Glomerular visceral epithelial cell (primary cell): ENCODE data around the gene TMEM125.

Experiments
- DNase-seq: peaks from one replicate; pipeline ENCODE4 v3.0.0-alpha.2; 2016; ENCODE audit errors: extremely low spot score

Gene TMEM125

DNA sequence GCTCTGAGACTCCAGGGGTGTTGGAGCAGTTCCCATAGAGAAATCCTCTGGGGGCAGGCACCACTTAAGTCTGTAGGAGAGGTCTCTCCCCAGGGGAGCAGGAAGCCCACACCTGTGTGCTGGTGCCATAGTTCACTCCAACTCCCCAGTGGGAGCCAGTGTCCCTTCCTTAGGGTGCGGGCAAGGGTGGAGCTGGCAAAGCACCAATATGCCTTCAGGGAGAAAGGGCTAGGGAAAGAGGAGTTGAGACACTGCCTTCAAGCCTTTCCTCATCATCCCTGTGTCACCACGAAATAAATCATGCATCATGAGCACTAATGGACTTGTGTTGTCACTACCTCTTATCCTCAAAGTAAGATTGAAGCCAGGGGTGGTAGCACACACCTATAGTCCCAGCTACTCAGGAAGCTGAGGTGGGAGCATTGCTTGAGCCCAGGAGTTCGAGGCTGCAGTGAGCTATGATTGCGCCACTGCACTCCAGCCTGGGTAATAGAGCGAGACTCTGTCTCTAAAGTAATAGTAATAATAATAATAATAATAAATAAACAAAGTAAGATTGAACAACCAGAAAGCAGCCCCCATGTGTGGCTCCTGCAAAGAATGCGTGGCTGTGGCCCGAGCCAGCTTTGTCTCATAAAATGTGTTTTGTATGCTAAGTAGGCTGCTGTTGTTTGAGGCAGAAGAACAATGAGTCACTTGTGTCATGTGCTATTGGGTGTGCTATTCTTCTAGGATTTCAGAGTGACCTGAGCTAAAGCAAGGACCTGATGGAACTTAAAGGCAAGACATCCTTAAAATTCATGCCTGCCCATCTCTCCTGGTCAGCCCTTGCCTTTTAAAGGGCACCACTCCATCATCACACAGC, 24.3 kb downstream of the TMEM125 start:
- no peak for DNase-seq

- no peak for DNase-seq
These were observed 25.0 kb downstream of the TMEM125 start for GRCh38 chr1:43294761-43295160.

DNA sequence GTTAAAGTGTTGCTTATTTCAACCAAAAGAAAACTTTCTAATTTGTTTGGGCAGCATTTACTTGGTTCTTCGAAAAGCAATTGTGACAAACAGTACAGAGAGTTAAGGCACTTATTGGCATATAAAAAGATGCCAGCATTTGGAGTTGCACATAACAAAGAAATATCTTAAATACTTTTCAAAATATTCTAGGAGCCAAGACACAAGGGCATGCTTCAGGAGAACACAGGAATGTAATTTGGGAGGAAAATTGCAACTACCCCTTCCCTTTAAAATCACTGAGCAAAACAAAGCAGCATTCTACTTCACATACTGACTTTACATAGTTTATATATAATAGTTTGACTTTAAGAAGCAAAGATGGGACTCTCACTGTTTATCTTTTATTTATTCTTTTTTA, 26.4 kb downstream of the TMEM125 start:
- DNase-seq, result no peak

- no peak for DNase-seq
These were observed 28.3 kb downstream of the TMEM125 start for GRCh38 chr1:43298055-43298454.

DNA sequence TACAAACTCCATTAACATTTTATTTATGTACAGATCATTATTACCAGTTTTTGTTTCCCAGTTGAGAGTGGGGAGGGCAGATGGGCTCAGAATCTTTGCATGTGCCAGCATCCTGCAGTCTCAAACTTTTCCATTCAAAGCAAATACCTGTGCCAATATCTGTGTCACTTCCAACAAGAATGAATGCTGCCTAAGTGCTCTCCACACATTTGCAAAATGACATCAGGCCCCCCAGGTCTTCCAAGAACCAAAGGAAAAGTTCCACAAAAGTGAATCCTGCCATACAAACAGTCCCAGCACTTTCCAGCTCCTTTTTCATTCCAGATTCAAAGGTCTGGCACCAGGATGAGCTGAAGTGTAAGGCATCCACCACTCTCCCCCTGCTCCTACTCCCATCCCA, 29.3 kb downstream of the TMEM125 start:
- DNase-seq, result no peak

GRCh38 chr1:43300378-43301094, 30.8 kb downstream of the TMEM125 start, which contains the start of gene TIE1:
Gene TIE1, plus strand, starts transcription at chr1:43300982. Its CDS starts 90 bp downstream, at chr1:43301072.
- DNase-seq, result no peak

DNA sequence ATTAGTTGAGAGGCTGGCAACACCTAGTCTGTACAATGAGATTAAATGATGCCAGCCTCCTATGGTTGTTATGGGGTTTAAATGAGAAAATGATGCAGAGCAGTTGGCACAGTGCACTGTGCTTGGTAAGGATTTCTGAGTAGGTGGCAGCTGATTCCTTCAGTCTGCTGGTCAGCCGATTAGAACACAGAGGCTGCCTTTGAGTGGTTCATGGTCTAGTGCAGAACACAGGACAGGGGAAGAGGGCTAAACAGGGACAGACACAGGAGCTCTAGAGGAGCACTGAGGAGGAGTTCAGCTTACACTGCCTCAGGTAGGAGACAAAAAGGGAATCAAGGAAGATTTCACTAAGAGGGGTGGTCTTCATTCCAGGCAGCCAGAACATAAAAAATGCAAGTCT, 32.4 kb downstream of the TMEM125 start:
- DNase-seq, result no peak

DNA sequence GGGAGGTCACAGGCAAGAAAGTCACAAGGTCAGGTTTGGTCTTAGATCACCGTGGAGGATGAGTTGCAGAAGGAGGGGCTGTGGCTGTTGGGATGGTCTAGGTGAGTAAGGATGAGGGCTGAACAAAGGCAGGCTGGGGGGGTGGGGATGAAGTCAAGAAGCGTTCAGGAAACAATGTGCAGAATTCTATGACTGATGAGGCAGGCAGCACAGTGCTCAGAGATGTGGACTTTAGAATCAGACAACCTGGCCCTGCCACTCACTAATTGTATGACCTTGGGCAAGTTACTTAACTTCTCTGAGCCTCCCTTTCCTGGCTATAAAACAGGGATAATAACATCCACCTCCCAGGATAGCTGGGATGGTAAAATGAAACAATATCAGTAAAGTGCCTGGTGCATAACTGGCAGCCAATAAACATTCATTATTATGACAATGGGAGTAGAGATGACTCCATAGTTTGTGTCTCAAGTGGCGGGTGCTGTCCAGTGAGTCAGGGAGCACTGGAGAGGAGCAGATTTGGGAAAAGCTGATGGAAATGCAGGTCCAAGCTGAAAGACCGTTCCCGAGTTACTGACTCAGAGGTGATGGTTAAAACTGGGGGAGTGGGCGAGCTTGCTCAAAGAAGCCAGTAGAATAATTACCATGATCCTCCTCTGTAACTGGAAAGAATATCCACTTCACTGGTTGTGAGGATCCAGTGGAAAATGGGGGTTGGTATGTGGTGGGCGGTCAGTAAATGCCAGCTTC, 33.1 kb downstream of the TMEM125 start:
- no peak for DNase-seq

GRCh38 chr1:43303471-43304313, 33.9 kb downstream of the TMEM125 start:
- DNase-seq, result no peak

DNA sequence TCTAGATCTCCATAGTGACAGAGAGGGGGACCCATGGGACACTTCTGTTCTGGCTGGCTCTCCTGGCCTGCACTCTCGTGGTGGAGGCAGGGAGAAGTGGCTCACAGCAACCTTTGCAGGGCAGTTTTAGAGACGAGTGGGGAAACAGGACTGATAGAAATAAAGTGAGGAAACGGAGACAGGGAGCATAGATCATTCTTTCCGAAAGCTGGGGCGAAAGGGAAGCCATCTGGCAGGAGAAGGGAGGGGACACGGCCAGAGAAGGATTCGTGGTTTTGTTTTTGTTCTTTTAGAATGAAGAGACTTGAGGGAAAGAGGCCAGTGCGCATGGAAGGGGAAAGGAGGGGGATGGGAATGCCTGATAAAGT, 34.5 kb downstream of the TMEM125 start:
- DNase-seq, result no peak

DNA sequence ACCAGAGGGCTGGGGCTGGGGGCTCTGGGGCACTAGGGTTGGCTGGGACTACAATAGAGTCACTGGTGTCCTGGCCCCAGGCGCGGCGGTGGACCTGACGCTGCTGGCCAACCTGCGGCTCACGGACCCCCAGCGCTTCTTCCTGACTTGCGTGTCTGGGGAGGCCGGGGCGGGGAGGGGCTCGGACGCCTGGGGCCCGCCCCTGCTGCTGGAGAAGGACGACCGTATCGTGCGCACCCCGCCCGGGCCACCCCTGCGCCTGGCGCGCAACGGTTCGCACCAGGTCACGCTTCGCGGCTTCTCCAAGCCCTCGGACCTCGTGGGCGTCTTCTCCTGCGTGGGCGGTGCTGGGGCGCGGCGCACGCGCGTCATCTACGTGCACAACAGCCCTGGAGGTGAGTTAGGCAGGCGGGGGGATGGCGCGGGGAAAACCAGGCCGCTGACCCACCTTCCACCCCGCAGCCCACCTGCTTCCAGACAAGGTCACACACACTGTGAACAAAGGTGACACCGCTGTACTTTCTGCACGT, 35.1 kb downstream of the TMEM125 start:
- no peak for DNase-seq

DNA sequence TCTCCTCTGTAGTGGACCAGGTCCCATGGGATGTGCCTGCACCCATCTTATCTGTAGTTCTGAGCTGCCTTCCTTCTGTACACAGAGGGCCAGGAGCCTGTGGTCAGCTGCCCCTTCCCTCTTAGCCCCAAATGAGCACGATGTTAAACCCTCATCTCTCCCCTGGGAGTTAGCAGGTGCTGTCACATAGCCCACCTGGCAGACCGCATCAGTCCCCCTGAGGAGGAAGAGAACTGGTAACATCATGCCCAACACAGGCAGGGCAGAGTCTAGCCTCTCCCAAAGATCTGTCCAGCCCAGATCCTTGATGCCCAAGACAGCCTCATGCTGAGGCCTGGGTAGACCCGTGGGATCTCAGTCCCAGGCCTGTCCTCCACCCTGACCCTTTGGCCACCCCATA, 35.7 kb downstream of the TMEM125 start:
- no peak for DNase-seq

DNA sequence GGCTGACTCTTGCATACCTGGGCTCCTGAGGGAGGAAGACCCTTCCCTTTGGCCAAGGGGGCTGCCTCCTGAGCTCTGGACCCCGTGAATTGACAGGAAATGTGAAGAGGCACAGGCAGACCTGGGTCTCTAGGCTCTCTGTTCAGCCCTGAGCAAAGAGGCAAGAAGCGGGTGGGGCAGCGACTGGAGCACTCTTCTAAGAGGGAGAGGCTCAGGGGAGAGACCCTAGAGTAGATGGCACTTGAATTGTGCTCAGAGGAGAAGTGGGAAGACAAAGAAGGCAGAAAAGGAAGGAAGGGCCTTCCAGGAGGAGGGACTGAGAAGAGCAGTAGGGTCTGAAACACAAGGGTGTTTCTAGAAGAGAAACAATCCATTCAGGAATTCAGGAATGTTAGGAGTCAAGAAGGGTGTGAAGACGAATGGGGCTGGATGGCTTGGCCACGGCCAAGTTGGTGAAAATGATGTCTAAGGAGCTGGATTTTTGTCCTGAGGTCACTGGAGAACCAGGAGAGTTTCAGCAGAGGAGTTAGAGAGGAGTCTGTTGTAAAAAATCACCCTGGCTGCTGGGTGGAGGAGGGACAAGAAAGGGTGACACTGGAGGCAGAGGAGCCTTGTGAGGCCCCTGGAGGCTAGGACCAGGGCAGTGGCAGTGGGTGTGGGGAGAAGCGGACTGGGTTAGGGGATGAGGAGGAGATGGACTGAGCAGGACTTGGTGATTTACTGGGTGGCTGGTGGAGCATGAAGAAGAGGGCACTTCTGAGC, 36.3 kb downstream of the TMEM125 start:
- DNase-seq, result no peak

DNA sequence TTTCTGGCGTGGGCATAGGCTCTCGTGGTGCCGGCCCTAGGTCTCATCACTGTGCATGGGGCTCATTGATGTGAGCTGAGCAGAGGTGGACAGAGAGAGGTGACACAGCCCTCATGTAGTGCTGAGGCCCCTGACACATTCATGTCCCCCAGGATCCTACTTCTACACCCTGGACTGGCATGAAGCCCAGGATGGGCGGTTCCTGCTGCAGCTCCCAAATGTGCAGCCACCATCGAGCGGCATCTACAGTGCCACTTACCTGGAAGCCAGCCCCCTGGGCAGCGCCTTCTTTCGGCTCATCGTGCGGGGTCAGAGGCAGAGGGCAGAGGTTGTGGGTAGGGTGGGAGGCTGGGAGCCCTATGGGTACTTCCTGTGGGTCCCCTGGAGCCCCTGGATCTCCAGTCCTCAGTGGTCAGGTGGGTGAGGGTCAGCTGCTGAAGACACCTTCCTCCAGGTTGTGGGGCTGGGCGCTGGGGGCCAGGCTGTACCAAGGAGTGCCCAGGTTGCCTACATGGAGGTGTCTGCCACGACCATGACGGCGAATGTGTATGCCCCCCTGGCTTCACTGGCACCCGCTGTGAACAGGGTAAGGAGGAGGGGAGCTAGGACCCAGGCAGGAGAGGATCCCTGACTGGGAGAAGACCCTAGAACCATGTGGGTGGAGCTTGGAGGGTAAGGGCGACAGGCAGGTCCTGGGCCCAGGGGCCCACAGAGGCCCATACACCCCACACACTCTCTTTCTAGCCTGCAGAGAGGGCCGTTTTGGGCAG, 37.1 kb downstream of the TMEM125 start:
- no peak for DNase-seq

- DNase-seq, result no peak
These were observed 37.8 kb downstream of the TMEM125 start for GRCh38 chr1:43307458-43308158.

DNA sequence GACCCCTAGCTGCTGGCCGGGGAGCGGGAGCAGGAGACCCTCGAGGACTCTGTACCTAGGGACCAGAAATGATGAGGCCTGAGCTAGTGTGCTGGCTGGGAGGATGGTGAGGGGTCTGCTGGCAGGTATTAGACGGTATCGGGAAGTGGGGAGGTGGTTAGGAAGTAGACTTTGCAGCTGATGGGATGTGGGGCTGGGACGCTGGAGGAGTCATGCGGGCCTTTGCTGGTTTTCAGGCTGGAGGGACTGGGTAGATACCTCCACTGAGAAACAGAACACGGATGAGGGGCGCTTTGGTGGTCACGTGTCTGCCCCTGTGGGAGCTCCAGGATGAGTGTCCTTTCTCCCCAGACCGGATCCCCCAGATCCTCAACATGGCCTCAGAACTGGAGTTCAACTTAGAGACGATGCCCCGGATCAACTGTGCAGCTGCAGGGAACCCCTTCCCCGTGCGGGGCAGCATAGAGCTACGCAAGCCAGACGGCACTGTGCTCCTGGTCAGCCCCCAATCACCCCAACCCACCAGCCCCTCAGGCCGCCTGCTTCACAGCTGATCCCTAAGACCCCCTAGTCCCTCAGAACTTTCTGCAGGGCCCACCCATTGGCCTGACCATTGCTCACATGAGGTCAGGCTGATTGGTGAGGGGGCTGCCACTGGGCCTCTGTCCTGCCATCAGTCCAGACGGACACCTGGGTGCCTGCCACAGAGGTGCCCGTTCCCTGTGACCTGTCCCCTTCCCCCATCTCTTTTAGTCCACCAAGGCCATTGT, 39.0 kb downstream of the TMEM125 start:
- no peak for DNase-seq

GRCh38 chr1:43309405-43310025, 39.7 kb downstream of the TMEM125 start:
- no peak for DNase-seq

GRCh38 chr1:43311521-43311920, 41.7 kb downstream of the TMEM125 start:
- no peak for DNase-seq
